HUES48 (cell line): ENCODE measurements around the gene WDR70.
"Not testable (repeated sequence)": the region's sequence is repeated elsewhere in the genome, so short reads cannot be mapped to it uniquely, and the experiment has no call there.

Experiments used
- H3K27ac ChIP-seq: one replicate; pipeline ENCODE4 v1.7.0; 2013; ENCODE audit warnings: low read depth, low read length, inconsistent platforms
- H3K27me3 ChIP-seq: 2 replicates; pipeline ENCODE4 v1.6.1; 2013; ENCODE audit warnings: mild to moderate bottlenecking, low read length; ENCODE audit not compliant: control insufficient read depth, insufficient read depth
- H3K36me3 ChIP-seq: 2 replicates; pipeline ENCODE4 v1.6.1; 2013; ENCODE audit warnings: low read length; ENCODE audit not compliant: control insufficient read depth, insufficient read depth
- H3K4me1 ChIP-seq: 2 replicates; pipeline ENCODE4 v1.6.1; 2013; ENCODE audit warnings: mild to moderate bottlenecking, low read length; ENCODE audit not compliant: control insufficient read depth, insufficient read depth
- H3K4me3 ChIP-seq: 2 replicates; pipeline ENCODE4 v1.5.1; 2013; ENCODE audit warnings: mild to moderate bottlenecking, low read depth, low read length
- H3K9ac ChIP-seq: 2 replicates; pipeline ENCODE4 v1.6.1; 2013; ENCODE audit warnings: mild to moderate bottlenecking, low read depth, low read length, moderate library complexity
- H3K9me3 ChIP-seq: 2 replicates; pipeline ENCODE4 v1.6.1; 2013; ENCODE audit warnings: low read length; ENCODE audit not compliant: control insufficient read depth, insufficient read depth

Gene WDR70

DNA sequence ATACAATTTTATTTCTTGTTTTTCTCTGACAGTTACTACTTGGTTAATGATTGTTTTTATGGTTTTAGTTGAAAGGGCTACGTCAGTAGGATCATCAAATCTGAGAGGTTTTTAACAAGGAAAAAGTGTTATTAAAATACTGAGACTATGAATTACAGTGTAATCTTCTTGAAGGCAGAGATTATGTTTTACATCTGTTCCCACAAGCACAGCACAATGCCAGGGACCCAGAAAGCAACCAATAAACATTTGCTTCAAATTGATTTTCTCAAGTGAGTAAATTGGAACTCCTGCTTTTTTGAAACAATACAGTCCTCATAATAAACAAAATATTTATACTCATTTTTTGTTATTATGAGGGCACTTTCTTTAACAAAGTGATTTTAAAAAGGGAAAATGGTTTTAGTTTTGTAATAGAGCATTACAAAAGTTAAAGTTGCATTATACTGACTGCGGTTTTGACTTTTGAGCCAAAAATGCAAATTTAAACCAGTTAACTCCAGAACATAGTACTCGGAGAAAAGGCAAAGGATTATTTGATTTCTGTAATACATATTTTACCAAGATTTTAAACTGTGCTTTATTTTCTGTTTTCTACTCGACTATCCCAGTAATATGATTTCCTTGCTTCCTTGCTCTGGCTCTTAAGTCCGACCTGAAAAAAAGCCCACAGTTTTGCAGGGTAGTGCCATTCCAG lies 283.8 kb downstream of the WDR70 start:
- Histone ChIP-seq H3K27me3 (no peaks in the 10 kb centered on the region), H3K4me3 (no peak overlapping the region), H3K9ac (no peak overlapping the region), H3K9me3 (no peaks in the 10 kb centered on the region), H3K4me1 (peaks cover 14% of the 10 kb centered on the region), H3K36me3 (no peaks in the 10 kb centered on the region), H3K27ac (no peak overlapping the region)

DNA sequence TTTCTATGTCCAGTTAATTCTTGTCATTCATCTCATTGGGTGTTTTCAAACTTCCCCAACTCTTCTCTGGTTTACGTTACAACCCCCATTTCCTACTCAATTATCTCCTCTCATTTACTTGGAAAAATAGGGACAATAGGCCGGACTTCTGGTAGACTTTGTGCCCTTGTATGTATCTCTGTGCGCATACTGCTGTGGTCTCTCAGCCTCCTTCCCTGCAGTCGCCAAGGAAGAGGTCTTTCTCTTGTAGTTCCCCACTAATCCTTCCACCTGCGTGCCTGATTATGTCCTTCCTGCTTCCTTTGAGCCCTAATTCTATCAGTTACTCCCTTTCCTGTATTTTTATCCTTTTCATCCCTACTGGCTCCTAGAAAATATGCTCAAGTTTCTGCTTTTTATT lies 284.4 kb downstream of the WDR70 start:
- H3K9ac ChIP-seq, result no peak overlapping the region

DNA sequence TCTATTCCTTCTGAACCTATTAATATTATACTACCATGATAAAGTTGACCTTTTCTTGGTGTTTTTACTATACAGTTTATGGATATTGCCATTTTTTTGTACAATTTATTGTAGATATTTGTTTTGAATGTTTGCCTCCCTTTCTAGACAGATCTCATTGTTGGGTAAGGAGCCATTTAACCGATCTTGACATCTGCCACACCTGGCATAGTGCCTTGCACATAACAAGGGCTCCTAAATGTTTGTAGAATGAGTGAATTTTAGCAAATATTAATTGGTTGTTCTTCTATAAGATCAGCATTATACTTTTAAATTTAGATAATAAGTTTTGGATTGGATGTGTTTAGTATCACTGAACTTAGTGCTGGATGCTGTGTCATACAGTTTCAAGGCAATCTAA lies 285.4 kb downstream of the WDR70 start:
- H3K4me1 ChIP-seq, result peaks cover 18% of the 10 kb centered on the region
- H3K9me3 ChIP-seq, result no peaks in the 10 kb centered on the region
- H3K9ac ChIP-seq, result no peak overlapping the region

More for the DNA sequence above, 284.4 kb downstream of the WDR70 start:
- Histone ChIP-seq H3K27me3 (no peaks in the 10 kb centered on the region), H3K36me3 (no peaks in the 10 kb centered on the region), H3K9me3 (no peaks in the 10 kb centered on the region), H3K4me1 (peaks cover 18% of the 10 kb centered on the region), H3K4me3 (no peak overlapping the region), H3K27ac (no peak overlapping the region)

DNA sequence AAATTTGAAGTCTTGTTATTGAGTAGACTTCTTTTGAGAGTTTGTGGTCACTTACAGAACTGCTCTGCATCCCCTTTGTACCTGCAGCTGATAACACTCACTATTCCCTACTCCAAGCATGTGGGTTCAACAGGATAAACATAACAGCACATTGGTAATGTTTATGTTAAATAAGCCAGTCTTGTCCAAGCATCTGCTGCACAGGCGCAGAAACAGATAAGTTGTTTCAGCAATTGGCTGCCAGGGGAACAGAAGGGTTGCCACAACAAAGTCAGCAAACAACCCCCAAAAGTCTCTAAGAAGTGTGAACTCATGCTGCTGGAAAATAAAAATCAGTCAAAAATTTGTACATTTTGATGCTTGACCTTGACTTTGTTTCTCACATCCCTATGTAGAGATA lies 286.2 kb downstream of the WDR70 start:
- no peak overlapping the region for H3K27ac ChIP-seq
- no peak overlapping the region for H3K9ac ChIP-seq
- peaks cover 18% of the 10 kb centered on the region for H3K4me1 ChIP-seq
- no peaks in the 10 kb centered on the region for H3K9me3 ChIP-seq
- no peaks in the 10 kb centered on the region for H3K36me3 ChIP-seq
- H3K27me3 ChIP-seq, result no peaks in the 10 kb centered on the region
- no peak overlapping the region for H3K4me3 ChIP-seq

More for the DNA sequence above, 285.4 kb downstream of the WDR70 start:
- Histone ChIP-seq H3K36me3 (no peaks in the 10 kb centered on the region), H3K27ac (no peak overlapping the region), H3K4me3 (no peak overlapping the region), H3K27me3 (no peaks in the 10 kb centered on the region)

DNA sequence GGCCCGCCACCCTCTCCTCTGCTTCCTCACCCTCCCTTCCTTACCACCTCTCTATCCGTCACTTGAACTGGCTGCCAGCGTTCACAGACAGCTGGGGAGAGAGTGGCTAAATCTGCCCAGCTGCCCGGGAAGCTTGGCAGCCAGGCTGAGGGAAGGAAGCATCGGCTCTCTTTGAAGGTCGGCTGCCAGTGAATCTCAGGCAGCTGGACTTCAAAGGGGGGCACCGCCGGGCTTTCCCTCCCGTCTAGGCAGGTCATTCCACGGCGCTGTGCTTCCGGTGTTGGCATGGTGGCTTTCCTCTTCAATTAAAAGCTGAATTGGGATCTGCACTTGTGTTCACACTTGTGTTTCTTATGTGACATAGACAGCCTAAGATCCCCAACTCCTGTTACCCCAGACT lies 286.8 kb downstream of the WDR70 start:
- Histone ChIP-seq H3K9me3 (no peaks in the 10 kb centered on the region), H3K4me1 (peaks cover 18% of the 10 kb centered on the region), H3K27me3 (no peaks in the 10 kb centered on the region), H3K4me3 (no peak overlapping the region), H3K27ac (no peak overlapping the region), H3K36me3 (no peaks in the 10 kb centered on the region), H3K9ac (no peak overlapping the region)

DNA sequence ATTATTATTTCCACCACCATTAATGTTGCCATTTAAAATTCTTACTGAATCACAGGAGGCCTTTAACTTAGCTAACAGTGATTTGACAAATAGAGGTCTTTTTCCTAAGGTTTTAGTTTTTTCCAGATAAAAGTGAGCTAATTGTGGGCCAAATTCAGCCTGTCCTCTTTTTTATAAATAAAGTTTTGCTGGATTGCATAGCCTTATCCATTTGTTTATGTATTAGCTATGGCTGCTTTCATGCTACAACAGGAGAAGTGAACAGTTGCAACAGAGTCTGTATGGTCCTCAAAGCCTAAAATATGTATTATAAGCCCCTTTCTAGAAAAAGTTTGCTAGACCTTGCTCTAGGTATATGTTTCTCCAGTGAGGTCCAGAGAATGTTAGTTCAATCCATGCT lies 288.3 kb downstream of the WDR70 start:
- H3K4me3 ChIP-seq, result no peak overlapping the region

DNA sequence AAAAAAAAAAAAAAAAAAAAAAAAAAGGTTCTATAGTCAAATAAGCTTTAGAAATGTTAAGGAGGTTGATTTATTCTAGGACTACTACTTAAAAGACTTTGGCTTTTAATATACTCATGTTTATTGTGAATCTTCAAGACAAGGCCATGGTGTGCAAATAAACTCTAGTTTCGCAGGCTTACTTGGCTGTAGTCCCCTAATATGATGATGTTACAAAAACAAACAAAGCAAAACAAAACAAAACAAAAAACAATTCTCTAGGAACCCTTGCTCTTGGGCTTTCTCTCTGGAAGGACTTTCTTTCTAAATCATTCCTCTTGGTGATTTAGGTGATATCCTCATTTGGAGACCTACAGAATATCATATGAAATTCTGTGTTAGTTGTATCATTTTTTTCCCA lies 288.7 kb downstream of the WDR70 start:
- no peaks in the 10 kb centered on the region for H3K27me3 ChIP-seq
- H3K36me3 ChIP-seq, result no peaks in the 10 kb centered on the region
- H3K9ac ChIP-seq, result no peak overlapping the region
- no peak overlapping the region for H3K27ac ChIP-seq
- H3K9me3 ChIP-seq, result no peaks in the 10 kb centered on the region
- H3K4me3 ChIP-seq, result no peak overlapping the region
- H3K4me1 ChIP-seq, result peaks cover 13% of the 10 kb centered on the region

More for the DNA sequence above, 288.3 kb downstream of the WDR70 start:
- no peaks in the 10 kb centered on the region for H3K9me3 ChIP-seq
- H3K27ac ChIP-seq, result no peak overlapping the region
- H3K9ac ChIP-seq, result no peak overlapping the region
- no peaks in the 10 kb centered on the region for H3K27me3 ChIP-seq
- H3K4me1 ChIP-seq, result peaks cover 13% of the 10 kb centered on the region
- no peaks in the 10 kb centered on the region for H3K36me3 ChIP-seq

DNA sequence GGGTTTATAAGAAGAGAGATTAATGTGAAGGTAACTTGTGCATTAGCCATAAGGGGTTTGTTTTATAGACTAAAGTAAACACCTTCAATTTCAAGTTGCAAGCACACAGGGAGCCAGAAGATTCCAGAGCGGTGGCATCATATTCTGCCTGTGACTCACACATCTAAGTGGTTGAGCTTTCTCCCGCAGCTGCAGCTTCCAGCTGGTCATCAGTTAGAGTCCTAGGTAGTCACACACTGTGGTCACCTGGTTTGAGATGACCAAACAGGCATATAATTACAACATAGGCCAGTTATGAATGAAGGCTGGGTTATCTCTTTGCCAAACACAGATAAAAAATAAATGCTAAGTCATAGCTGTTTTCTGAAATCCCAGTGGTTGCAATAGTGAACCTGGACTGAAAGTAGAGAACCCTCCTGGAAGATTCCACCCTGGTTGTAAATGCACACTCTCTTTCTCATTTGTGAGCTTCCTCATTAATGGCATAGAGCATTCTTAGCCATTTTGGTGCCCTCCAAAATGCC lies 289.5 kb downstream of the WDR70 start:
- no peak overlapping the region for H3K9ac ChIP-seq
- peaks cover 6% of the 10 kb centered on the region; the same call in 1 of the 2 replicates for H3K4me1 ChIP-seq
- no peaks in the 10 kb centered on the region for H3K36me3 ChIP-seq
- H3K9me3 ChIP-seq, result no peaks in the 10 kb centered on the region
- H3K27ac ChIP-seq, result no peak overlapping the region
- H3K4me3 ChIP-seq, result no peak overlapping the region
- H3K27me3 ChIP-seq, result no peaks in the 10 kb centered on the region

DNA sequence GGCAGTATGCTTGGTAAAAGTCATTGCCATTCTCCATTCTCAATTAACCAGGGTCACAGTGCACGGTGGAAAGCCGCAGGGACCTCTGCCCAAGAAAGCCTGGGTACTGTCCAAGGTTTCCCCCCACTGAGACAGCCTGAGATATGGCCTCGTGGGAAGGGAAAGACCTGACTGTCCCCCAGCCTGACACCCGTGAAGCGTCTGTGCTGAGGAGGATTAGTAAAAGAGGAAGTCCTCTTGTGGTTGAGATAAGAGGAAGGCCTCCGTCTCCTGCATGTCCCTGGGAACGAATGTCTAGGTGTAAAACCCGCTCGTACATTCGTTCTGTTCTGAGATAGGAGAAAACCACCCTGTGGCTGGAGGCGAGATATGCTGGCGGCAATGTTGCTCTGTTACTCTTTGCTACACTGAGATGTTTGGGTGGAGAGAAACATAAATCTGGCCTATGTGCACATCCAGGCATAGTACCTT lies 293.0 kb downstream of the WDR70 start:
- H3K9ac ChIP-seq, H3K9me3 ChIP-seq, H3K27ac ChIP-seq, H3K4me1 ChIP-seq, H3K36me3 ChIP-seq, H3K4me3 ChIP-seq, H3K27me3 ChIP-seq: not testable (repeated sequence)

DNA sequence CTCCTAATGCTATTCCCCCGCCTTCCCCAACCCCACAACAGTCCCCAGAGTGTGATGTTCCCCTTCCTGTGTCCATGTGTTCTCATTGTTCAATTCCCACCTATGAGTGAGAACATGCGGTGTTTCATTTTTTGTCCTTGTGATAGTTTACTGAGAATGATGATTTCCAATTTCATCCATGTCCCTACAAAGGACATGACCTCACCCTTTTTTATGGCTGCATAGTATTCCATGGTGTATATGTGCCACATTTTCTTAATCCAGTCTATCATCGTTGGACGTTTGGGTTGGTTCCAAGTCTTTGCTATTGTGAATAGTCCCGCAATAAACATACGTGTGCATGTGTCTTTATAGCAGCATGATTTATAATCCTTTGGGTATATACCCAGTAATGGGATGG lies 295.2 kb downstream of the WDR70 start:
- not testable (repeated sequence) for H3K9ac ChIP-seq, H3K4me3 ChIP-seq, H3K27ac ChIP-seq, H3K9me3 ChIP-seq, H3K27me3 ChIP-seq, H3K4me1 ChIP-seq, H3K36me3 ChIP-seq

DNA sequence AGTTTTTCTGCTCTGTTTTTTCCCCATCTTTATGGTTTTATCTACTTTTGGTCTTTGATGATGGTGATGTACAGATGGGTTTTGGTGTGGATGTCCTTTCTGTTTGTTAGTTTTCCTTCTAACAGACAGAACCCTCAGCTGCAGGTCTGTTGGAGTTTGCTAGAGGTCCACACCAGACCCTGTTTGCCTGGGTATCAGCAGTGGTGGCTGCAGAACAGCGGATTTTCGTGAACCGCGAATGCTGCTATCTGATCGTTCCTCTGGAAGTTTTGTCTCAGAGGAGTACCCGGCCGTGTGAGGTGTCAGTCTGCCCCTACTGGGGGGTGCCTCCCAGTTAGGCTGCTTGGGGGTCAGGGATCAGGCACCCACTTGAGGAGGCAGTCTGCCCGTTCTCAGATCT lies 300.2 kb downstream of the WDR70 start:
- H3K4me3 ChIP-seq, H3K4me1 ChIP-seq, H3K27me3 ChIP-seq, H3K27ac ChIP-seq, H3K36me3 ChIP-seq, H3K9ac ChIP-seq: not testable (repeated sequence)
- H3K9me3 ChIP-seq, result peaks cover 16% of the 10 kb centered on the region
